ENCODE data around the gene DDX60.

Gene DDX60

GRCh38 chr4:168318266-168318895, at the start of gene DDX60:
TSS of gene DDX60 (minus strand) at chr4:168318752. CDS start at chr4:168311259, 7,493 bp downstream.
- TF ChIP-seq CTCF (IDR thresholded peaks at IDR 0.05; ENCODE audit: low read depth, low read length) = peak; percentile 58
- peak within 1 kb of the TSS; percentile 90 for H3K4me3 ChIP-seq (ENCODE audit: low read depth, low read length)

GRCh38 chr4:168367065-168367464, 48.5 kb upstream of the DDX60 start:
- H3K4me3 ChIP-seq (ENCODE audit: low read depth, low read length) = no peak overlapping the region

GRCh38 chr4:168362025-168362401, 43.5 kb upstream of the DDX60 start:
- no peak overlapping the region for H3K4me3 ChIP-seq (ENCODE audit: low read depth, low read length)
- TF ChIP-seq CTCF (IDR thresholded peaks at IDR 0.05; ENCODE audit: low read depth, low read length) = no peak

More at GRCh38 chr4:168367065-168367464, 48.5 kb upstream of the DDX60 start:
- no peak for TF ChIP-seq CTCF (IDR thresholded peaks at IDR 0.05; ENCODE audit: low read depth, low read length)

GRCh38 chr4:168361365-168362024, 42.9 kb upstream of the DDX60 start:
- no peak for TF ChIP-seq CTCF (IDR thresholded peaks at IDR 0.05; ENCODE audit: low read depth, low read length)
- no peak overlapping the region for H3K4me3 ChIP-seq (ENCODE audit: low read depth, low read length)

GRCh38 chr4:168360271-168360670, 41.7 kb upstream of the DDX60 start:
- H3K4me3 ChIP-seq (ENCODE audit: low read depth, low read length) = no peak overlapping the region
- no peak for TF ChIP-seq CTCF (IDR thresholded peaks at IDR 0.05; ENCODE audit: low read depth, low read length)

- TF ChIP-seq CTCF (IDR thresholded peaks at IDR 0.05; ENCODE audit: low read depth, low read length) = no peak
Measured at GRCh38 chr4:168357941-168358340, 39.4 kb upstream of the DDX60 start.

GRCh38 chr4:168353746-168354145, 35.2 kb upstream of the DDX60 start:
- no peak overlapping the region for H3K4me3 ChIP-seq (ENCODE audit: low read depth, low read length)
- no peak for TF ChIP-seq CTCF (IDR thresholded peaks at IDR 0.05; ENCODE audit: low read depth, low read length)

More at GRCh38 chr4:168357941-168358340, 39.4 kb upstream of the DDX60 start:
- H3K4me3 ChIP-seq (ENCODE audit: low read depth, low read length) = no peak overlapping the region
